Mammary epithelial cell (primary cell): ENCODE data around the gene SH3RF3.

ENCODE experiments used
- EZH2 ChIP-seq: IDR thresholded peaks from 2 replicates; pipeline ENCODE4 v1.6.1; 2012; ENCODE audit warnings: low read length, inconsistent platforms, borderline replicate concordance
- TF ChIP-seq, protein P1 (sequence below), 2 donors: IDR thresholded peaks in 1 of 2; conservative IDR thresholded peaks in 1 of 2; 2 replicates each; pipeline ENCODE4 v1.5.1; 2011 to 2012; ENCODE audit warnings: inconsistent platforms in 2 of 2, low read length in 2 of 2, mild to moderate bottlenecking in 2 of 2, control low read depth in 1 of 2, low read depth in 1 of 2; ENCODE audit not compliant: insufficient read depth in 1 of 2; ENCODE audit errors: extremely low read depth in 1 of 2

DNA sequence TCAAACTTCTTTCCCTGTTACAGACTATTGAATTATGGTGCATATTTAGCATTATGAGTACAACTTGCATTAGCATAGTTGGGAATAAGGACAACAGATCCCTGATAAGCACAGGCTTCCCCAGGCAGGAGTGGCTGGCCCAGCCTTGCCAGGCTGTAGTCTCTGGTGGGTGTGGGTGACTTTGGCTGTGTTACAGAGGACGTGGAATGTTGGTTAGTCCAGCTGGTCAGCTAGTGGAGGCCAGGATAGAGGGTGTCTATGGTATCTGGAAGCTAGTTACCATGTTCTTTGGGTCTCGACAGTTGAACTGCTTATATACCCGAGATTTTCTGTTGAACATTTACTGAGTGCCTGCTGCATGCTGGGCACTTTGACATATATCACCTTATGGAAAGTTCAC, 4.7 kb downstream of the SH3RF3 start:
- TF ChIP-seq, protein P1, sequence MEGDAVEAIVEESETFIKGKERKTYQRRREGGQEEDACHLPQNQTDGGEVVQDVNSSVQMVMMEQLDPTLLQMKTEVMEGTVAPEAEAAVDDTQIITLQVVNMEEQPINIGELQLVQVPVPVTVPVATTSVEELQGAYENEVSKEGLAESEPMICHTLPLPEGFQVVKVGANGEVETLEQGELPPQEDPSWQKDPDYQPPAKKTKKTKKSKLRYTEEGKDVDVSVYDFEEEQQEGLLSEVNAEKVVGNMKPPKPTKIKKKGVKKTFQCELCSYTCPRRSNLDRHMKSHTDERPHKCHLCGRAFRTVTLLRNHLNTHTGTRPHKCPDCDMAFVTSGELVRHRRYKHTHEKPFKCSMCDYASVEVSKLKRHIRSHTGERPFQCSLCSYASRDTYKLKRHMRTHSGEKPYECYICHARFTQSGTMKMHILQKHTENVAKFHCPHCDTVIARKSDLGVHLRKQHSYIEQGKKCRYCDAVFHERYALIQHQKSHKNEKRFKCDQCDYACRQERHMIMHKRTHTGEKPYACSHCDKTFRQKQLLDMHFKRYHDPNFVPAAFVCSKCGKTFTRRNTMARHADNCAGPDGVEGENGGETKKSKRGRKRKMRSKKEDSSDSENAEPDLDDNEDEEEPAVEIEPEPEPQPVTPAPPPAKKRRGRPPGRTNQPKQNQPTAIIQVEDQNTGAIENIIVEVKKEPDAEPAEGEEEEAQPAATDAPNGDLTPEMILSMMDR (conservative IDR thresholded peaks at IDR 0.05 in 1 of 2, IDR thresholded peaks at IDR 0.05 in 1 of 2; ENCODE audit: extremely low read depth in 1 of 2, insufficient read depth in 1 of 2, low read depth in 1 of 2, low read length in 2 of 2): no peak
- no peak for TF ChIP-seq EZH2
